GM18867 (cell line): ENCODE measurements around the gene PLVAP.

Experiments
- ATAC-seq: cut with Tn5 transposase; IDR thresholded peaks from one replicate; pipeline ENCODE4 v1.9.1; 2021; ENCODE audit warnings: mild to moderate bottlenecking, moderate library complexity; ENCODE audit not compliant: unreplicated experiment

The PLVAP gene

DNA sequence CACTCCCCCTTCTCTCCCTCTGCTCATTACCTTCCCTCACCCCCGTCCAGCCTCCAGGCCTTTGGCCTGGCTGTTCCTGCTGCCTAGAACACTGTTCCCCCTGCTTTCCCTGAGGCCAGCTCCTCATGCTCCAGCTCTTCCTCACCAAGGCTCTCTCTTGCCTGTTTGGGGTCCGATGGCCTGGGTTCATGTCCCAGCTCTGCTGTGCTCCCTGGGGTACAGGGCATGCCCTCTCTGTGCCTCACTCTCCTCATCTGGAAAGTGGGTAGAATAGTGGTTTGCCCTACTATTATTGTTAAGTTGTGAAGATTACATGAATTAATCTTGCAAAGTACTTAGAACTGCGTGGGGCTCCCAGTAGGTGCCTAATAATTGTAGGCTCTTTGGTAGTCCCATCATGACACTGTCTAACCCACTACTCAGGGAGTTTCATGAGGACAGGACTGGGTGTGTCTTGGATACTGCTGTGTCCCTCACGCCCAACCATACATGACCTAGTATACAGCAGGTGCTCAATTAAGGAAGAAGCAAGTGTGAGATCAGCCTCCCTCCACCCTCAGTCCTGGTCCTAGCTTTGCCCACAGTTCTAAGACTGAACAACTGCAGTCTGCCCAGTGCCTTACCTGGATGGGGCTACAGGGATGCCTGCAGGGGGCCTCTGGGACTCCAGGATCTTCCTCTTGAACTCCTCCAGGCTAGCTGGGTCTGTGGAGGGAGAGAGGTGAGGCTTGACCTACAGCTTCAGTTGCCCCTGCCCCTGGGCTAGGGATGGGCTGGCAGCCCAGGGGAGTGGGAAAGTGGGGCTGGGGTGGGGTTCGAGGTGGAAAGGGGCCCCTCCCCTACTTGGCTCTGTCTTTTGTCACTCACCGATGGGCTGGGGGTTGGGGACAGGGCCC, 17.0 kb downstream of the PLVAP start:
- no peak for ATAC-seq

DNA sequence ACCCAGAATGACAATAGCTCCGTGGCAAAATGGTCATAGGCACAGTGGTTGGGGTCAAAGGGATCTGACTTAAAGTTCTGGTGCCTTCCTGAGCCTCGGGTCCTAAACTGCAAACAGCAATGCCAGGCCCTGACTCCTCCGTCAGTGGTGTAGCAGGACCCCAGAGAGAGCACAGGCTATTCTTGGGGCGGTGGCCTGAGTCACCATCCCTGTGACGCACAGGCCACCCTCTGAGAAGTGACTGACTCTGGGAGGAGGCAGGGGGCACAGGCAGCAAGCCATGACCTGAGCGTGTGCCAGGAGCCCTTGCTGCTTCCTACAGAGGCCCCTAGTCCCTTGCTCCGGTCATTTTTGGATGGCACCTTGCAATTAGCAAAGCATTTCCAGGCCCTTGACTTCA, 18.7 kb downstream of the PLVAP start:
- ATAC-seq = no peak

DNA sequence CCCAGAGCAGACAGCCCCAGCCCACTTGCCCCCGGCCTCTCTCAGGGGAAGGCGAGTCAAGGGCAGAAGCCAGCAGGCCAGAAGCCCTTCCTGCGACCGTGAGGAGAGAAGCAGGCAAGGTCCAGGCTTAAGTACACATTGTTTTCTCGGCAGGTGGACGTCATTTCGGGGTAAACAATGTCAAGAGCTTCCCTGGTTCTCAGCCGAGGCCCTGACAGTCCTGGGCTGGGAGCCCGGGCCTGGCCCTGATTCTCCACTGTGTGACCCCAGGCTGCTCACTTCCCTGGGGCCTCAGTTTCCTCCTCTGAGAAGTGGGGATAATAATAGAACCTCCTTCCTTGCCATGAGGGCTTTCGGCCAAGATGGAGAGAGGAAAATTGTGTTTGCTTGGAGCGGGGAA, 19.4 kb downstream of the PLVAP start:
- no peak for ATAC-seq

DNA sequence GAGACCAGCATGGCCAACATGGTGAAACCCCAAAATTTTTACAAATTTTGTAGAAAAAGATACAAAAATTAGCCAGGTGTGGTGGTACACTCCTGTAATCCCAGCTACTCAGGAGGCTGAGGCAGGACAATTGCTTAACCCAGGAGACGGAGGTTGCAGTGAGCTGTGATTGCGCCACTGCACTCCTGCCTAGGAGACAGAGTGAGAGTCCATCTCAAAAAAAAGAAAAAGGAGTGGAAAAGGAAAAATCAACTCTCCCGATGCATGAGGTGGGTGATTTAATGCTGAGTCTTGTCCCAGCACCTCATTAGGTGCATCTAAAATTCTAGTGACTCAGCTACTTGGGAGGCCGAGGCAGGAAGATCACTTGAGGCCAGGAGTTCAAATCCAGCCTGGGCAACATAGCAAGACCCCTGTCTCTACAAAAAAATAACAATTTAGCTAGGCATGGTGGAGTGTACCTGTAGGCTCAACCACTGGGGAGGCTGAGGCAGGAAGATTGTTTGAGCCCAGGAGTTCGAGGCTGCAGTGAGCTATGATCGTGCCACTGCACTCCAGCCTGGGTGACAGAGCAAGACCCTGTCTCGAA, 20.0 kb downstream of the PLVAP start:
- ATAC-seq = no peak

DNA sequence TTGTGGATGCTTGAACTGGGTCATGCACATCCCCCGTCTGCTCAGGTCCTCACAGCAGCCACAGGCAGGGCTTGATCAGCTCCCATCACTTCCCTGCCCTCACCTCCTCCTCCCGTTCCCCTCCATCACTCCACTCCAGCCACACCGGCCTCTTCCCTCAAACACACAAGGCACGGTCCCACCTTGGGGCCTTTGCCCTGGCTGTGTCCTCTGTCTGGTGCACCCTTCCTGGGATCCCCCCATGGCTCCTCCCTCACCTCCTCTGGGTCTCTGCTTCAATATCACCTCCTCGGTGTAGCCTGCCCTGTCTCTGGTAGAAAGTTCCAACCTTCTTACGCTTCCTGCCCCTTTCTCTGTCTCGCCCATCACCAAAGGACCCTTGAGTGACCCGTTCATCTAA, 23.8 kb downstream of the PLVAP start:
- ATAC-seq = no peak

DNA sequence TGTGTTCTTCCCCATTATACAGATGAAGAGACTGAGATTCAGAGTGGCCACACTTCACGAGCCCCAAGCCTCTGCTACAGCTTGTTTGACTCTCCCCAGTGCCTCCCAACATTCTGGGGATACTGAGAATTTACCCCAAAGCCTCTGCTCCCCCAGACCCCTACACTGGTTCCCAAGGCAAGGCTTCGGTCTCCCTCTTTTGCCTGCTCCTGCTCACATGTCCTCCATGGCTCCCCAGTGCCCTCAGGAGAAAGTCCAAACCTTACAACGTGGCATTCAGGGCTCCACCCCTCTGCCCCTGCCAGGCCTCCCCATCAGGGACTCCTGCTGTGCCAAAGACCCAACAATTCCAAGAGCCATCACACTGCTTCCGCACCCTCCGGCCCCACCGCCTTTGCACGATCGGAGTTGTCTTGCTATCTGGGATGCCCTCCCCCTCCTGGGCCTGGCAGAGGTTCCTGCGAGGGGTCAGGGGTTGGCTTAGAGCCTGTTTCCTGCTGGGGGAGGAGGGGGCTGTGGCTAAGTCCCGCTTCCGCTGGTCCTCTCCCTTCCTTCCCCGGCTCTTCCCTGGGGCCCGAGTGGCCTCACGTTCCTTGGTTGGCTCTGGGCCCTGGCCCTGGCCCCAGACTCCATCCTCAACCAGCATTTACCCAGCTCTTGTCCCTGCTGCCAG, 24.4 kb downstream of the PLVAP start:
- ATAC-seq = no peak

DNA sequence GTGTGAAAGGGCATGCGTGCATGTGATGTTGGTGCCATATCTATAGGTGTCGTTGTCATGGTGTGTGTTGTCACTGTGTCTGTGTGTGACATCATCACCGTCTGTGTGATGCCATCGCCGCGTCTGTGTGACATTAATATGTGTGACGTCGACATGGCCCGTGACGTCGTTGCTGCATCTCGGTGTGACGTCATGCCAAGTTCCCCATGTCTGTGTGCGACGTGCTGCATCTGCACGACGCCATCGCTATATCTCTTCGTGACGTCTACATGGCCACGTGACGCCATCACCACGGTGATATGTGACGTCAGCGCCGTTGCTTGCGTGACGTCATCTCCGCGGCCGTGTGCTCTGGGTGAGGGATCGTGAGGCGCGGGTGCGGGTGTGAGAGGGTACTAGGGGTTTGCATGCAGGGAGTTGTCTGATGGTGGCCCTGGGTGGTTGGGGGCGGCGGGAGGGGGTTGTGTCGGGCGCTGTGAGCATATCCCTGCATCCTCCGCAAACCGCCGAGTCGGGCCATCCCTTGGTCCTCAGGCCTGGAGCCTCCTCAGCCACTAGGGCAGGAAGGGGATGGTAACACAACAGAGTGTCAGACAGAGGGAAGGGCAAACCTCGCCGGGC, 25.2 kb downstream of the PLVAP start:
- no peak for ATAC-seq

DNA sequence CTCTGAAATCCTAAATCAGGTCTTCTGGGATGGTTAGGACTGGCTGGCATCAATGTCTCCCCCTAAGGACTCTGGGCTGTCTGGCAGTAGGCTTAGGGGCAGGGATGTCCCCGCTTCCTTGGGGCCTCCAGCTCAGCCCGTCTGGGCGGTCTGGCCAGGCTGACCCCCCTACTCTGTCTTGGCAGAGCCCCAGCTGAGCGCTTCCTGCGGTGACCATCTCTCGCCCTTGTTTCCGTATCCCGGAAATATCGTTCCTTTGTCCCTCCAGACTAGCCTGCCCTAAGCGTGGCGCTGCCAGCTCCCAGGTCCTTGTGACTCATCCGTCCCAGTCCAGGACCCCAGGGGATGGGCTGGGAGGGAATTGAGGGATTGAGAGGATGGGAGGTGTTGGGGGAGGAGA, 28.4 kb downstream of the PLVAP start:
- no peak for ATAC-seq

DNA sequence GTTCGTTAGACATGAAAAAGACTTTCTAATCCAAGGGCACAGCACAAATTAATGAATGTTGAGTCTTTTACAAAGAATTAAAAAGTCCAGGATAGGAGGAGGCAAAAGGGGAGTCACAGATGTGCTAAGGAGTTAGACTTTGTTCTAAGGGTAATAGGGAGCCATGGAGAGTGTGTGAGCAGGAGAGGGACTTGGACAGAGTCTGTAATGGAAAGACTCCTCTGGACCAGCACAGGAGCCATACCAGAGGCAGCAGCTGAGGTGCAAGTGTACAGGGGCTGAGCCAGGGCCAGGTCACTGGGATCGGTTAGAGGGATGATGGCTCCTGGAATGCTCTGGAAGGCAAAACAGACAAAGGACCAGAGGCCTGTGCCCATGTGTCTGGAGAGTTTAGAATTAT, 29.3 kb downstream of the PLVAP start:
- no peak for ATAC-seq

DNA sequence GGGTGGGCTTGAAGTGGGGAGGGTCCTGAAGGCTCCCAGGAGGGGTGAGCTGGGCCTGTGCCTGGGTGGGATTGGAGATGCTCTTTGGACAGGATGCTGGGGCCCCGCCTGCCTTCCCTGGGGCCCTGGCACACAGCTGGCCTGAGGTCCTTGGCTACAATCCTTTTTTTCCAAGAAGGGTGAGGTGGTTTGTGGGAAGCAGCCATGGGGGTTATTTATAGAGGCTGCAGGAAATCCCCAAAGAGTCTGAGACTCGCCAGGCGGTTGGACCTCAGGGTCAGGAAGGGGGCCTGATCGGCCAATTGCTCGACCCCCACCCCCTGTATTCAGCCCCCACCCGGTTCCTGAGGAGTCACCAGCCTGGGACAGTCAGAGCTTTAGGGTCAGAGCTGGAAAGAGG, 29.8 kb downstream of the PLVAP start:
- ATAC-seq = no peak

DNA sequence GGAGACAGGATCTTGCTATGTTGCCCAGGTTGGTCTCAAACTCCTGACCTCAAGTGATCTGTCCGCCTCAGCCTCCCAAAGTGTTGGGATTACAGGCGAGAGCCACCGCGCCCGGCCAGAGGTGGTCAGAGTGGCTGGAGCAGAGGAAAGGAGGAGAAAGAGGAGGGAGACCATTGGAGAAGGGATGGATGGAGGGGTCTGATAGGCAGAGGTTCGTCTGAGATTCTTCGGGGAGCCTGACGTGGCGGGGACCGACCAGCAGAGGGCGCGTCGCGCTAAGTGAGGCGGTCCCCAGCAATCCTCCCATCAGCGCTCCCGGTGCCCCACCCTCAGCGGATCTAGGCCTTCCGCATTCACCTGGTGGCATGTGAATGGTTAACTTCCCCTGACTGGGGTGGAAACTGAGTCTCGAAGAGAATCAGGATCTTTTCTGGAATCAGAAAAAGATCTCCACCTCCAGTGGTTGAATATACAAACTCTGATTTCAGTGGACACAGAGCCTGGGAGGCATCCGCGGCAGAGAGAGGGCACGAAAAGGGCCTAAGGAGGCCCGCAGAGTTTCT, 31.0 kb downstream of the PLVAP start:
- peak; percentile 56 for ATAC-seq

DNA sequence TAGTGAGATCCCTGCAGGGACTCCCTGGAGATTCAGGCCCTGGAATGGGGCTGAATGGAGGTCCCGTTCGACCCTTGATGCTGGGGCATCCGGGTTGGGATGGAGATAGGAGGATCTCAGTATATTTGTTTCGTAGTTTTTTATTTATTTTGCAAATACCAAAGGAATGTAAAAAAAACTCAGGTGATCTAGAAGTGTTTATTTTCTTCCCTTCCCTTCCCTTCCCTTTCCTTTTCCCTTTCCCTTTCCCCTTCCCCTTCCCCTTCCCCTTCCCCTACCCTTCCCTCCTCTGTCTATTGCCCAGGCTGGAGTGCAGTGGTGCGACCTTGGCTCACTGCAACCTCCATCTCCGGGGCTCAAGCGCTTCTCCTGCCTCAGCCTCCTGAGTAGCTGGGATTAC, 35.3 kb downstream of the PLVAP start:
- ATAC-seq = no peak

DNA sequence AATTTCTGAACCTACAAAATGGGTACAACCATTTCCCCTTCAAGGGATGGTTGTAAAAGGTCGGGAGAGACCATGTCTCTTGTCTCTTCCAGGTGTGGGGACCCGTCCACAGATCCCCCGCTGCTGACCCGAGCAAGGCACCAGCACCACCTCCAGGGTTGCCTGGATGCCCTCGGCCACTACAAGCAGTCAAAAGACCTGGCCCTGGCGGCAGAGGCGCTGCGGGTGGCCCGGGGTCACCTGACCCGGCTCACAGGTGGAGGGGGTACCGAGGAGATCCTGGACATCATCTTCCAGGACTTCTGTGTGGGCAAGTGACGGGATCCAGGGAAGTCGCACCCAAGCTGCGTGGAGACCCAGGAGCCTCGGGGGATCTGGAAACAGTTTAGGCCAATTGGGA, 35.8 kb downstream of the PLVAP start:
- ATAC-seq = no peak

DNA sequence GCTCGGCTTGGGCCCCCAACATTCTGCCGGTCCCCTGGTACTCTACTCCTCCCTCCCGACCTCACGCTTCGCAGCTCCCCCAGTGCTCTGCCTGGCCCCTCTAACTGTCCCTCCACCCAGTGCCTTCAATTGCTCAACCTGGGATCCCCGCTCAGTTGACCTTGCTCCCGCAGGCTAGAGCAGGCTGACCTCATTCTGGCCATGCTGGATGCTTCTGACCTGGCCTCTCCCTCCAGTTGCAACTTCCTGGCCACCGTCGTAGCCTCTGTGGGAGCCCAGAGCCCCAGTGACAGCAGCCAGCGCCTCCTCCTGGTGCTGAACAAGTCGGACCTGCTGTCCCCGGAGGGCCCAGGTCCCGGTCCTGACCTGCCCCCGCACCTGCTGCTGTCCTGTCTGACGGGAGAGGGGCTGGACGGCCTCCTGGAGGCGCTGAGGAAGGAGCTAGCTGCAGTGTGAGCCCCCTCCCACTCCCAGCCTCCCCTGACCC, 36.2 kb downstream of the PLVAP start:
- ATAC-seq = no peak

DNA sequence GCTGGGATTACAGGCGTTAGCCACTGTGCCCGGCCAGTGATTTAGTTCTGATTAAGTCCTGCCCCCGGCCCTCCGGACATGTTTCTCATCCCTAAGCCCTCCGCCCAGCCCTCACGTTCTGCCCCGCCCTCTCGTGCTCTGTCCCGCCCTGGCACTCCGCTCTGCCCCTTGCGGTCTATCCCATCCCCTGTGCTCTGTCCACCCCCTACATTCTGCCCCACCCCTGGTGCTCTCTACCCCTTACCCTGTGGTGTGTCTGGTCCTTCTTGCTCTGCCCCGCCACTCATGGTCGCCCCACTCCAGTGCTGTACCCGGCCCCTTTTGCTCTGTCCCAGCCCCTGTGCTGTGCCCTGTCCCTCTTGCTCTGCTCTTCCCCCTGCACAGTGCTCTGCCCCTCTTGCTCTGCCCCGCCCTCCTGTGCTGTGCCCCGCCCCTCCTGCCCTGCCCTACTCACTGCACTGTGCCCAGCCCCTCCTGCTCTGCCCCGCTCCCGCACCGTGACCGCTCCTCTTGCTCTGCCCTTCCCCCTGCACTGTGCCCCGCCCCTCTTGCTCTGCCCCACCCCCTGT, 36.8 kb downstream of the PLVAP start:
- ATAC-seq = no peak

DNA sequence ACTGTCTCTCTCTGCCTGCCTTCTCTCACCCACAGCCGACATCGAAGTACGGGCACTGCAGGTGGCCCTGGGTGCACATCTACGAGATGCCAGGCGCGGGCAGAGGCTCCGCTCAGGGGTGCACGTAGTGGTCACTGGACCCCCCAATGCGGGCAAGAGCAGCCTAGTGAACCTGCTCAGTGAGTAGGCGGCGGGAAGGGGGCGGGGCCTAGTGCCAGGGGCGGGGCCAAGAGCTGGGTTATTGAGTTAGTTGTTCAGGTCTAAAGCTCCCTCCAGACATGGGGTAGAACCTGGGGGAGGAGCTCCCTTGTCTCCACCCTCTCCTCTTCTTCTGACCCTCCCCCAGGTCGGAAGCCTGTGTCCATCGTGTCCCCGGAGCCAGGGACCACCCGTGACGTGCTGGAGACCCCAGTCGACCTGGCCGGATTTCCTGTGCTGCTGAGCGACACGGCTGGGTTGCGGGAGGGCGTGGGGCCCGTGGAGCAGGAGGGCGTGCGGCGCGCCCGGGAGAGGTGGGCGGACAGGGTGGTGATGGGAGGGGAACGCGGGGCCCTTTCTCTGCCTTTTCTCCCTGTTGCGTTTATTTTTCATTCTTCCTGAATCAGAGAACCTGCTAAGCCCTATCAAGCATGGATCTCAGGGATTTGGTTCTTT, 37.9 kb downstream of the PLVAP start:
- no peak for ATAC-seq

DNA sequence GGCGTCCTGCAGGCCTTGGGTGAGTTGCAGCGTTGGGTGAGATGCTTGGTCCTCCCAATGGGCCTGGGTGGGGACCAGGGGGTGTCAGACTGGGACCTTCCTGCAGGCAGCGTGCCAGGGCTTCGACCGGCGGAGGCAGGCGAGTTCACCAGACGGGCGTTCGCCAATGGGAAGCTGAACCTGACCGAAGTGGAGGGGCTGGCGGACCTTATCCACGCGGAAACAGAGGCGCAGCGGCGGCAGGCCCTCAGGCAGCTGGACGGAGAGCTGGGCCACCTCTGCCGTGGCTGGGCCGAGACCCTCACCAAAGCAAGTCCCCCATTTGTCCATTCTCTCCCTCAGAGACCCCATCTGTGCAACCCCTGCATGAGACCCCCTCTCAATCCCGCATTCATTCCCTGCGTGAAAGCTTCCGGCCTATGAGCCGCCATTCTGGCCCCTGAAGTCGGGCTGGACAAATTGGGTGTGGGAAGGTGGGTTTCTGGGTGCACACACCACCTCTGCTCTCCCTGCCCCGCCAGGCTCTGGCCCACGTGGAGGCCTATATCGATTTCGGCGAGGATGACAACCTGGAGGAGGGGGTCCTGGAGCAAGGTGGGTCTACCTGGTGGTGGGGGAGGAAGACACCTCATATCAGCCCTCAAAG, 38.6 kb downstream of the PLVAP start:
- no peak for ATAC-seq

DNA sequence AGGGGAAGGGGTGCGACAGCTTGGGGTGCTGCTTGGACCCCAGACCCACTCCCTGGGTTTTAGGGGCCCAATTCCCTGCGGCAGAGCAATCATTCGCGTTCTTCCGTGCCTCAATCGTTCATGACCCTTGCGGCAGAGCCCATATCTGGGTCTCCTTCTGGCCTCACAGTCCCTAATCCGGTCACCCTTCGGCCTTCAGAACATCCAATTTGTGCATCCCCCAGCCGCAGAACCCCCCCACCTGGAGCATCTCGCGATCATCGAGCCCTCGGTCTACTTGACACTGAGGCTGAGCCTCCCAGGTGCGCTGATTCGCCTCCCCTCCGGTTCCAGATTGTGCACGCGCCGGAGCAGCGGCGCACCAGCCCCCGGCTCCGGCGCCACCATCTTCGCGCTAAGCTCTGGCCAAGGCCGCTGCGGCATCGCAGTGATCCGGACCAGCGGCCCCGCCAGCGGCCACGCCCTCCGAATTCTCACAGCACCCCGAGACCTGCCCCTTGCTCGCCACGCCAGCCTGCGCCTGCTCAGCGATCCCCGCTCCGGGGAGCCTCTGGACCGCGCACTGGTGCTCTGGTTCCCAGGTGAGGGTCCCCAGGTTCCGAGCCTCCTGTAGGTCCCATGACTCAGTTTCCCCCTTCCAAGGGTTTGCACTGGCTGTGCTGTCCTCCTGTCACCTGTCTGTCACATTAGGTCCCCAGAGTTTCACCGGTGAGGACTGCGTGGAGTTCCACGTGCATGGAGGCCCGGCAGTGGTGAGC, 39.3 kb downstream of the PLVAP start:
- ATAC-seq = peak; percentile 3
